ENCODE data around the gene PSMD1.
"Not testable (repeated sequence)": the region's sequence is repeated elsewhere in the genome, so short reads cannot be mapped to it uniquely, and the experiment has no call there.

PSMD1 gene

DNA sequence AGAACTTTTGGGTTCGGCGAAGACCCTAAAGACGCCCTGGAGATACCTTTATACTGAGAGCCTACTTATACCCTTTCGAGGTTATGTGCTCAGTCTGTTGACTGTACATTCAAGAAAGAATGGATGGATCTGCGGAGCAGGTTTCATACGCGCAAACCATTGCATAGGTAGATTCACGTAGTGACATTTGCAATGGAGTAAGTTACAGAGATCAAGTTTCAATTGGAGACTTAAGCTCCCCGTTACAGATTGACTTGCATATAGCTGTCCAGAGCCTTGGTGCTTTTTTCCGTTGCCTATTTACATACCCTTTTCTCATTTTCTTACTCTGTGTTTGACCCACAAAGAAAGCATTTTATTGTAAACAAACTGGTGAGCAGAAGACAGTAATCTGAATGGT lies 923 bp downstream of the PSMD1 start:
- no peak for DNase-seq (ENCODE audit: low spot score)

DNA sequence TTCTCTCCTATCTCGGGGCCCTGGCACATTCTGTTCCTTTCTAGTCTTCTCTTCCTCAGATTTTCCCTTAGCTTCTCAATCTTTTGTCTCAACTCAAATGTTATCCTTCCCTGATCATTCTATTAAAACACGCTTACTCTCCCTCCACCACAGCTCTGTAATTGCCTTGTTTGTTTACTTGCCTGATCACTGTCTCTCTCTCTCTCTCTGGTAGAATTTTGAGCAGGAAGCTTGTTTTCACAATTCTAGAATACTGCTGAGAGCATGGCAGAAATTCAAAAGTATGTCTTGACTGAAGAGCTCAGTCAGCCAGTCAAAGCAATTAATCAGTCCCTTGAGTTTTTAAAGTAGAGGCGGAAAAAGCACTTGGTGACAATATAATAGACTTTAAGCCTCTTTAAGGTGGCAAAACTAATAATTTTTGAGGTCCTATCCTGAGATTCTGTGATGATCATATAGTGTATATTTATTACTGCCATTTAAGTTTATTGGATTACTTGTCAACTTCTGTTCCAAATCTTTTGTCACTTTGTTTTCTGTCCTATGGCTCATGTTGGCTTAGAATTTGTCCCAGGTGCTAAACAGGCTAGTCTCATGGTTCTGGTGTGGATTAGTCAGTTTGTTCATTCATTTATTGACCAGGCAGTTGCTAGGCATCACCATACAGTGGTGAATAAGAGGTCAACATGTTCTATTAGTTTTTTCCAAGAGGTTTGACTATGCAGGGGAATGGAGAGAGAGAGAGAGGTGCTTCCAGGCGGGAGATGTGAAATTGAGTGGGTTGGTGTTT lies 2.3 kb downstream of the PSMD1 start:
- no peak for DNase-seq (ENCODE audit: low spot score)

DNA sequence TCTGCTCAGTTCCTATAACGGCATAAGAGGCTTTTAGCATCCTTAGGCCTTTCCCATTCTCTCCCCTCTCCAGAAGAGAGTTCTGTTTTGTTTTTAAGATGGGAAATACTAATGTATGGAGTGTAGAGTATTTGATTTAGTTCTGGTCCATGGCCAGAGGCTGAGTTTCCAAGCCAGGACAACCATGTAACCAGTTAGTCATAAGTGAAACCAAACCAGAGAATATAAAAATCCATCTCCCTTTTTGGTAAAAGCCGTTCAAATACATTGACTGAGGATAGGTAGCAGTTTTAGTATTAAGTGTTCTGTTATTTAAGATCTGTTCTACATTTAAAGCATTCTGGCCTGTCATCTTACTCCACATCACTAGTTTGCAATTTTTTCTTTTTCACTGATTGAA lies 3.1 kb downstream of the PSMD1 start:
- DNase-seq (ENCODE audit: low spot score), result no peak

DNA sequence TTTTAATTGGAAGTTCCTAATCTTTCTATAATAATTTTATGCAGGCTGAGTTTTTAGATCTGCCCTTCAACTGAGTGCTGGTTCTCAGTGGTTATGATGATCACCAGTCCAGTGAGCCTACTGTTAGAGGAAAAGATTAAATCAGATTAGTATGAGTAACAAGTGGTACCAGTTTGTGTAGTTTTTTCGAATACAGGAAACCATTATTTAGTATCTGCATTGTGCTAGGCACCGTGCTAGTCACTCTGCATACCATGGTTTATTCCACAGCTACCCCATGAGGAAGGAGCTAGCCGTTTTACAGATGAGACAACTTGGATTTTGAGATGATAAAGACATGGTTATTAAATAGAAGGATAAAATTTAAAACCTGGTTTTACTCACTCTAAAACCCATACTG lies 6.1 kb downstream of the PSMD1 start:
- DNase-seq (ENCODE audit: low spot score), result no peak

DNA sequence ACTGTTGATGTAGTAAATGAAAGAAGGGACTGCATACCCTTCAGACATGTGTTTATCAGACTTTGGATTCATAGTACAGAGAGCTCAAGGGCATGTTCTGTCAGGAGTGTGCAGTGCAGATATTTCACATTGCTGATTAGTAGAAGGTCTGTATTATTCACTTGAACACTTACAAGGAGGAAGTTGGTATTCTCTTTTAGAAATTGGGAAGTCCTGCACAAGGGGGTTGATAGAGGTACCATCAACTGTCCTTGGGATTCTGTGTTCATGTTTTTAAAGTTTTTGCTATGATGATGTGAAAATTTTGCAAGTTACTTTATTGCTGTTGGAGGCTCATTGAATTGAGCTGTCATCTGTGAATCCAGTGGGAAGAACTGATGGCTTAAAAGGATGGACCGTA lies 6.7 kb downstream of the PSMD1 start:
- no peak for DNase-seq (ENCODE audit: low spot score)

DNA sequence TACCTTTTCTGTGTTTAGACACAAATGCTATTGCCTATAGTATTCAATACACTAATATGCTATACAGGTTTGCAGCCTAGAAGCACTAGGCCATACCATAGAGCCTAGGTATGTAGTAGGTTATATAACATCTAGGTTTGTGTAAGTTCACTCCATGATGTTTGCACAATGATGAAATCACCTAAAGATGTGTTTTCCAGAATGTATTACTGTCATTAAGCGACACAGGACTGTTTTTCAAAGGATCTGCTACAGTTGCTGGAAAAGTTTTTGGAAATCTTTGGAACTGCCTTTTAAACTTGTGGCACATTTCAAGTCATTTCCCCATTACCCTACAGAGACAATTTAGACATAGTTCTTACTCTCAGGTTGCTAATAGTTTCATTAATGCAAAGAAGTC lies 9.3 kb downstream of the PSMD1 start:
- DNase-seq (ENCODE audit: low spot score), result no peak

DNA sequence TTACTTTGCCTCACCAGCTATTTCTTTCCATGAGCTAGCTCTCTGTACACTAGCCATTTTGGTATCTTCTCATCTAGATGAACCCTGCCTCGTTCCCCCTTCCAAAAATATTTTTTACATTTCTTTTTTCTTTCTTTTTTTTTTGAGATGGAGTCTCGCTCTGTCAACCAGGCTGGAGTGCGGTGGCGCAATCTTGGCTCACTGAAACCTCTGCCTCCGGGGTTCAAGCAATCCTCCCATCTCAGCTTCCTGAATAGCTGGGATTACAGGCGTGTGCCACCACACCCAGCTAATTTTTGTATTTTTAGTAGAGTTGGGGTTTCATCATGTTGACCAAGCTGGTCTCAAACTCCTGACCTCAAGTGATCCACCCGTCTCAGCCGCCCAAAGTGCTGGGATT lies 10.9 kb downstream of the PSMD1 start:
- not testable (repeated sequence) for DNase-seq (ENCODE audit: low spot score)

DNA sequence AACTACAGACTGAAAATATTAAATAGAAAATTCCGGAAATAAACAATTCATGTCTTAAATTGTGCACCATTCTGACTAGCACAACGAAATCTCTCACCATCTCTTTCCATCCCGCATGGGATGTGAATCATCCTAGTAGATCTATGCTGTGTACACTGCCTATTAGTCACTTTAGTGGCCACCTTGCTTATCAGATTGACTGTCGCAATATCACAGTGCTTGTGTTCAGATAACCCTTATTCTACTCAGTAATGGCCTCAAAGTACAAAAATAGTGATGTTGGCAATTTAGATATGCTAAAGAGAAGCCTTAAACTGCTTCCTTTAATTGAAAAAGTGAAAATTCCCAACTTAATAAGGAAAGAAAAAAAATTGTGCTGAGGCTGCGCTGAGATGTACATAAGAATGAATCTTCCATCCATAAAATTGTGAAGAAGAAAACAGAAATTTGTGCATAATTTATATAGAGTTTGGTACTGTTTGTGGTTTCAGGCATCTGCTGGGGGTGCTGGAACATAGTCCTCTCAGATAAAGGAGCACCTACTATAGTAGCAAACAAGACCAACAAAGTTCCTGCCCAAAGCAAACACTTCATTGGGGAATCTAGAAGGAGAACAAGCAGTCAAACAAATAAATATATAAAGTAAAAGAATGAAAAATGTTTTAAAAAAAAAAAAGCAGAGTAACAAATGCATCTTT lies 12.0 kb downstream of the PSMD1 start:
- no peak for DNase-seq (ENCODE audit: low spot score)

DNA sequence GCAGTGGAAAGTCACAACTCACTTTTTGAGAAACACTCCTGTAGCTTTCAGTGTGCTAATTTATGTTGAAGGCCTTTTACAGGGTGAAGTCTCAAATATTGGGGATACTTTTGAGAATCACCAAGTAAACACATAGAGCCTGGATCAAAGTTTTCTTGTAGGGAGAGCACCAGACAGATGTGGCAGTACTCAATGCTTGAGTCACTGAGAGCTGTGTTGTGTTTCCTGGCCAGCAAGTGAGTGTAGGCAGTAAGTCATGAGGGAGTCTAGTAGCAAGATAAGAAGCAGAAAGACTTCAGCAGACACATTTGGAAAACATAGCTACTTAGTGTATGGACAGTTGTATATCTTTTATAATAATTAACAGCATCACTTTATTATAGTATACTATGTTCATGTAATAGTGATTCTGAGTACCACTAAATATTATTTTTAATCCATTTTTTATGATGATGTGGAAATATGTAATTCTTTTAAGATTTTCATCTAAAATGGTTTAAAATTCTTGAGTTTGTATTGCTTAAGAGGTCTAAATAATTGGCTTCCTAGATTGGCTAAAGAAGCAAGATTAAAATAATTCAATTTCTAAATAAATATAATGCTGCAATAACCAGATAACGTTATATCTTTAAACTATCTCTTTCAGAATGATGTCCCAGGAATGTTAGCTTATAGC lies 12.8 kb downstream of the PSMD1 start:
- no peak for DNase-seq (ENCODE audit: low spot score)

DNA sequence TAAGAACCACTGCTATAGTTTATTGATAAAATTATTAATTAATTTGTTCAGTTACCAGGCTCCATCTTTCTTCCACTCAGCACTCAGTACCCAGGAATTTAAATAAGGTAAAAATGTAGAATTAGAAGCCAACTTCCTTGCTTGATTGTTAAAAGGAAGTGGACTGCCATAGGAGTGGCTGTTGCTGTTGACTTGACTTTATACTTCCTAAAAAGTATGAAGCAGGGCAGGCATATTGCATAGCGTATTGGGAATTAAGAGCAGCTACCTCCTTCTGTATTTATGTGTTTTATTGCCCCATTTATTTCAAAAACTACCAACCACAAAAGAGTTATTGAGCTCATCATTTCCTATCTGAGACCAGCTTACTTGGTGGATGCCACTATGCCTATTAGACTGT lies 27.9 kb downstream of the PSMD1 start:
- no peak for DNase-seq (ENCODE audit: low spot score)

DNA sequence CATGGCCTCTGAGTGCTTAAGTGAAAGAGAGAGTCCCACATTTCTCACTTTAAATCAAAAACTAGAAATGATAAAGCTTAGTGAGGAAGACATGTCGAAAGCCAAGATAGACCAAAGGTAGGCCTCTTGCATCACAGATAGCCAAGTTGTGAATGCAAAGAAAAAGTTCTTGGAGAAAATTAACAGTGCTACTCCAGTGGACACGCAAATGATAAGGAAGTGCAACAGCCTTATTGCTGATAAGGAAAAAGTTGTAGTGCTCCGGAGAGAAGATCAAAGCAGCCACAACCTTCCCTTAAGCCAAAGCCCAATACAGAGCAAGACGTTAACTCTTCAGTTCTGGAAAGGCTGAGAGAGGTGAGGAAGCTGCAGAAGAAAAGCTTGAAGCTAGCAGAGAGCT lies 32.1 kb downstream of the PSMD1 start:
- DNase-seq (ENCODE audit: low spot score), result no peak

DNA sequence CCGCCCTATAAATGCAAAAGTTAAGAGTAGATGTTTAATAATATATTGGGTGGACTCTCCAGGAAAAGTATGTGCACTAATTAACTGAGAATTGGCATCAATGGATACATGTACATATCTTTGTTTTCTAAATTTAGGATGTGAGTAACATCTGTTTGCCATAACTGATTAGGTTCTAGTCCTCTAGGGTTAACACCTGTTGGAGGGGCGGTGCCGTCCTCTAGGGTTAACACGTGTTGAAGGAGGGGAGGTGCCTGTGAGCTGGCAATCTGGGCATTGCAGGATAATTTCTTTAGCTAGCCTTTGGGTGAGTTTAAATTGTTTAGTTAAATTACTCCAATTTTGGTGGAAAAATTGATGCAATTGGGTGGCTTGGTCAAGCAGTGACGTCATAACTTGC lies 37.3 kb downstream of the PSMD1 start:
- no peak for DNase-seq (ENCODE audit: low spot score)

DNA sequence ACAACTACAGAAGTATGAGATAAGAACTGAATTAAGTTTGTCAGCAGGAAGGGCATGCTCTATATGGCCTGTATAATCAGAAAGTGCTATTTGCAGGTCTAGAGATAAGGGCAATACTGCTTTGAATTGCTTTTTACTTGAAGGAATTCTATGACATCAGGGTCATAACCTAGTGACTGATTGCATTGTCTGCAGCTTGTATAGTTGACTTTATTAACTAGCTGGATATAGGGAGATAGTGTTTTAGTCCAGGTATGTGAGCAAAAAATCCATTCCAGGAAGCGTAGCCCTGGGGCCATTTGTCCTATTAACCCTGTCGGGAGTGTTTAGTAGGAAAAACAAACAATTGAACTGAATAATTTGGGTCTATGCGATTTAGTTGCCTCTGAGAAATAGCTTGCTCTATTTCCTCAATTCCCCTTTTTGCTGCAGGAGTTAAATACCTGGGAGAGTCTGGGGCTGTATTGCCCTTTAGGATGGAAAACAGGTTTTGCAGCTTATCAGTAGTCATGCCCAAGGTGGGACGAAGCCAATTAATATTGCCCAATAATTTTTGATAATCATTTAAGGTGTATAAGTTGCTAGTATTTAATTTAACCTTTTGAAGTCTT lies 38.2 kb downstream of the PSMD1 start:
- no peak for DNase-seq (ENCODE audit: low spot score)

DNA sequence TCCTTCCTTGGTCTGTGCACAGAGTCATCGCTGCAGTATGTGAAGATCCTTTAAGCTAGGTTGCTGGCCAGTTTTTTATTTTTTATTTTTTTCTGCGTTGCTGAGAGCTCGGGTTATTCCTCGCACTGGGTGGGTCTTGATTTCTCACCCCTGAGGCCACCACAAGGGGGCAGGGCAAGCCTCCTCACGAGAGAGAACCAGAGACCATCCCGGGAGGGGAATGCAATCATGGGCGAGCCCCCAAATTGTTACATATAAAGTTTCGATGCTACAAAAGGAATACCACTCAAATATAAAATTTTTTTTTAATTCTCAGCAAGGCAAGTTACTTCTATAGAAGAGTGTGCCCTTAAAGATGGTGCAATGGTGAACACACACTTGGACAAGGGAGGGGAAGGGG lies 43.3 kb downstream of the PSMD1 start:
- DNase-seq (ENCODE audit: low spot score), result no peak

DNA sequence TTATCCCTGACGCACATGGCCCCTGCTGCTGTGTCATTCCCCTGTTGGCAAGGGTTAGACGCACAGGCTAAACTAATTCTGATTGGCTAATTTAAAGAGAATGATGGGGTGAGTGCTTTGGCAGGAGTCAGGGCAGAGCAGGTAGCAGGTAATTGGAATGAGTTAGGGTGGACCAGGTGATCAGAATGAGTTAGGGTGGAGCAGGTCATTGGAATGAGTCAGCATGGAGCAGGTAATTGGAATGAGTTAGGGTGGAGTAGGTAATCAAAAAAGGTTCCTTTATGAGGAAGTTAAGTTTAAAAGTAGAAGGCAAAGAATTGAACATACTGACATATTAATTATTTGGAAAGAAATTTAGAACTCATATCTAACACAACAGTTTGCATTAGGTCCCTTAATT lies 43.7 kb downstream of the PSMD1 start:
- DNase-seq (ENCODE audit: low spot score), result not testable (repeated sequence)

DNA sequence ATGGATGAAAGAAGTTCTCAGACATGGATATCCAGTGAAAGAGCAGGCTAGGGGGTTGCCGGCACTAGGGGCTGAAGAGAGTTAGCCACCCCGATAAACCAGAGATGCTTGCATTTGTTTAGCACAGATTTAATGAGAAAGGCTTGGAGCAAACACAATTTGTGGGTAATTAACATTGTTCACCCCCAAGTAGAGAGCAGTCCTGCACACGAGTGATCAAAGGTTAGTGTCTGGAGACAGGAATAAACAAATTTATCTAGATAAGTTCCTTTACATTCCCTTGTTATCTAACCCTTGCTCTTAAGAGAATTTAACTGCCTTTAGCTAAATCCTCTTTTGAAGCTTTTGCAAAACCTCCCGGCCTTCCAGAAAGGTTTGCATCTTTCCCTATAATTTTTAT lies 44.3 kb downstream of the PSMD1 start:
- DNase-seq (ENCODE audit: low spot score), result no peak

DNA sequence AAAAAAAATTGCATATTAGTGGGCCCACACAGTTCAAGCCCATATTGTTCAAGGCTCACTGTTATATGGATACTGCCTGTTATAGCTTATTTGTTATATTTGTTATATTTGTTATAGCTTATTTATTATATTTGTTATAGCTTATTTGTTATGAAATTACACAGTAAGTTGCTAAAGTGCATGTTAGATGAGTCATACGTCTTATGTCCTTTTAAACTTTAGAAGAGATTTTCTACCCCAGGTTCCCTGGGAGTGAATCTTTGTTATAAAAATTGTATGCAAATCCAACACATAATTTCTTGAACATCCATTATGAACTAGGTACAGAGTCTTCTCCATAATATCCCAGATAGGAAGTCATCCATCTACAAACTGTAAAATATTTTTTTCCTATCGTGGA lies 46.1 kb downstream of the PSMD1 start:
- DNase-seq (ENCODE audit: low spot score), result no peak

DNA sequence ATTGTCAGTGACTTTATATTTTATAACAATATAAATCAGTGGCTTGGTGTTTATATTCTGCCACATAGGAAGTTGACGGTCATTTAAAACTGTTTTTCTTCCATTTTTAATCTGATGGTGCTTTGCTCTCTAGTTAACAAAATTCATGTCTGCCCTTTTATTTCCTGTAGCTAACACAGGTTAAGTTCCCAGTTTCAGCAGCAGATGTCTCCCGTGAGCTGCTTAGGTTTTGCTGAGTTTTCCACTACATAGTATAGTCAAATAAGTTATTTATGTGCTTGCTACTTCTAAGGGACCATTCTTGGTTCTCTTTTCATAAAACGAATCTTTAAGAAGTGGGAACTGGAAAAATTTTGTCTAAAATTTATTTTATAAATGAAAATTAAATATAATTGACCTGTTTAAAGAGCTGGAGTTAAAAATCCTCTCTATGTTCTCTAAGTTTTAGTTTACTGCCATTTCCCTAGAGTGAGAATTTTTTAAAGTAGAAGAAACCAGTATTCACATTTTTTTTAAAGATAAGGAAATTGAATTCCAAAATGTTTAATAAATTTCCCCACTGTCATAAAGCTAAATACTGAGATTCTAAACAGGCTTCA lies 47.5 kb downstream of the PSMD1 start:
- DNase-seq (ENCODE audit: low spot score), result no peak

DNA sequence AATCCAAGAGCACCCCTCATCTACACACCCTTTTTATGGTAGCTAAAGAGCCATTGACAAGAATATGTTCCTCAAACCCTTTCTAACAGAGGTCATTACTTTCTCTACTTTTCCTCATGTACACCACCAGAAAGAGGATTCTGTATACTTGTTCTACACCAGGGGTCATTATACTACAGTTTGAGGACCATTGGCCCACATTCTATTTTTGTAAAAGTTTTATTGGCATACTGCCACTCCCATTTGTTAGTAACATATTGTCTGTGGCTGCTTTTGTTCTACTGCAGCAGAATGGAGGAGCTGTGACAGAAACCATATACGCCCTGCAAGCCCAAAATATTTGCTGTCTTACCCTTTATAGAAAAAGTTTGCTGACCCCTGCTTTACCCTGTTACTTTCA lies 53.9 kb downstream of the PSMD1 start:
- DNase-seq (ENCODE audit: low spot score), result no peak

DNA sequence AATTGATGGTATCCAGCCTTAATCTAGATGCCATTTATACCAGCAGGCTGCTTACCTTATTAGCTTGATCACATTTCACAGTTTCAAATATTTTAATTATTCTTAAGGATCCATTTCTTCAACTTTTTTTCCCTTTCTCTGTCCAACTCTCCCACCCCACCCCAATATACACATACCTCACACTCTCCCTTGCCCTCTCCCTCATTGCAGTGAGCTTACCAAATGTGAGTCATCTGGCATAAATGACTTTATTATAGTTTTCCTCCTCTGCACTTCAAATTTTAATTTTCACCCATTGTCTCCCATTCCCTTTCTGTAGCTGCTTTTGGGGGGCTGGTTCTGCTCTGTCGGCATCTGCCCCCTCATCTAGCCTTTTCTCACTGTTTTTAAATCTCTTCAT lies 55.3 kb downstream of the PSMD1 start:
- no peak for DNase-seq (ENCODE audit: low spot score)

DNA sequence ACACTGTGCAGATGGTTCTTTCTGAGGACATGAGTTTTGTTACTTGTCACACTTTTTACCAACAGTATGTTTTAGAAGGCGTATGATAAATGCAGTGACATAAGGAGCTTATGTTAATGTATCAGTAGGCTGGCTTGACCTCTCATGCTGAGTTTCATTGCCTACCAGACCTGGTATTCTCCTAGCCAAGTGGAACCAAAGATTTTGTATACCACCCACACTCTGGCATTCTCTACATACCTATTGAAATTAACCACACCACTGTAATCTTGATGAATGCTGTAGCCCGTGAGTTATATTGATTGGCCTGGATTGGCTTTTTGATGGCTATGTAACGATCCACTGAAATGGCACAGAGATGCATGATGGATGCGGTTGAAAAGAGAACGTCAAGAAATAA lies 56.8 kb downstream of the PSMD1 start:
- no peak for DNase-seq (ENCODE audit: low spot score)

DNA sequence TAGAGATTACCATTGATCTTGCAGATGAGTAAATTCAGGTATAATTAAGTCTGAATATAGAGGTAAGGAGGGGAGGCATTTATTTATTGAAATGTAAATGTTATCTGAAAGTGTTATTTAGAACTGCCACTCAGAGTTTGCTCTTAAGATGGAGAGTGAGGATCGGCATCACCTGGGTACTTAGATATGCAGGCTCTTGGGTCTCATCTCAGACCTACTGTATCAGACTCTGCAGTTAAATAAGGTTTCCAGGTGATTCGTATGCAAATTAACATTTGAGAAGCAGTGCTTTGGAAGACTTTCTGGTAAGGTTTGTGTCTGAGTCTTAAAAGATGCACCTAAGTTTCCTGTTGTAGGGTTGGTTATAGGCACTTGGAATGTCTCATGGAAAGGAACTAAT lies 59.0 kb downstream of the PSMD1 start:
- no peak for DNase-seq (ENCODE audit: low spot score)

DNA sequence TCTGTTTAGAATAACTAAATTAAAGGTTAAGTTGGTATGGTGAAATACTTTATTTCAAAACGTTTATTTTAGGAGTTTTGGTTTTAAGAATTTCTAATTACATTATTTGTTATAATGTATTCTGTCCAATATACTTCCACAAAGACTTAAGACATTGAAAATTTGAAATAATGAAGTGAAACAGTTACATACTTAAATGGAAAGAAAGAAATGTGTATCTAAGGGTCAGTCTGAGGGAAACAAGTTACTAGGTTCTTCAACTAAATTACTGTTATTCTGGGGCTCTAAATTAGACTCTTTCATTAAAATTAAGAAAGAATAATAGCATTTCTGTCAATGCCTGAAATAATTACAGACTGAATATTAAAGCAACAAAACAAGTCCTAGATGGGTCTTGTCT lies 60.5 kb downstream of the PSMD1 start:
- DNase-seq (ENCODE audit: low spot score), result no peak
